Thyroid gland (tissue), 4 donors: ENCODE results near the gene TCF7L1. TPM values are rescaled to one million over a fixed set of nuclear protein-coding genes. Genes with fewer than 3 reads are reported as not detected.

Experiments used
- DNase-seq, 2 donors: peaks; one replicate each; pipeline ENCODE4 v3.0.0-alpha.2; 2019
- H3K27ac ChIP-seq, 3 donors: fragments of 200-600 bp; sonication (generic); 1 replicate in 2 of 3; 2 replicates in 1 of 3; pipeline ENCODE4 v1.5.1; 2016 to 2019; ENCODE audit warnings: mild to moderate bottlenecking in 1 of 3, moderate library complexity in 1 of 3
- H3K27me3 ChIP-seq: fragments of 200-600 bp; sonication (generic); one replicate; pipeline ENCODE4 v1.5.1; 2019
- H3K36me3 ChIP-seq, 2 donors: fragments of 200-600 bp; sonication (generic); one replicate each; pipeline ENCODE4 v1.5.1; 2016 to 2019
- H3K4me1 ChIP-seq, 2 donors: fragments of 200-600 bp; sonication (generic); one replicate each; pipeline ENCODE4 v1.5.1; 2017 to 2019
- H3K4me3 ChIP-seq, 3 donors: fragments of 200-600 bp; sonication (generic); replicated peaks in 1 of 3; 1 replicate in 2 of 3; 2 replicates in 1 of 3; pipeline ENCODE4 v1.5.1; 2016; ENCODE audit warnings: mild to moderate bottlenecking in 1 of 3
- H3K9me3 ChIP-seq: fragments of 200-600 bp; sonication (generic); one replicate; pipeline ENCODE4 v1.5.1; 2017
- CTCF ChIP-seq, 6 experiments: fragments of 200-600 bp in 3 of 6; fragments of 450-650 bp in 3 of 6; sonication (generic) in 3 of 6; IDR thresholded peaks; one replicate each; pipeline ENCODE4 v1.5.1; 2016 to 2019; ENCODE audit warnings: antibody characterized with exemption in 6 of 6, mild to moderate bottlenecking in 2 of 6, inconsistent platforms in 1 of 6, moderate library complexity in 1 of 6
- POLR2A ChIP-seq, 2 donors: fragments of 450-650 bp; IDR thresholded peaks; one replicate each; pipeline ENCODE4 v1.6.1; 2017; ENCODE audit warnings: antibody characterized with exemption in 2 of 2, mild to moderate bottlenecking in 2 of 2, moderate library complexity in 1 of 2
- WGBS, 2 donors: methylation state at CpG; one replicate each; pipeline ENCODE4 v1.1.5; 2017; 5-methylcytosine and 5-hydroxymethylcytosine counted together
- intact Hi-C: fragments of 100-400 bp; cut with DNase I; formaldehyde crosslinking; loops from one replicate; pipeline ENCODE4 v1.15.1; 2023
- total RNA-seq, 4 donors: library from RNA; depleted of rRNA; stranded (reverse); fragments of >200 nt; gene quantifications; one replicate each; pipeline ENCODE4 v1.2.3, GENCODE V29; 2016

Gene TCF7L1
- total RNA-seq, 4 donors from 2014 or later: 3.1 to 12.1 (median 8.7) TPM

GRCh38 chr2:85170938-85171475 is 37.8 kb downstream of the TCF7L1 start:
- no peak for DNase-seq
- no peak overlapping the region for H3K4me3 ChIP-seq
- H3K9me3 ChIP-seq: no peaks in the 10 kb centered on the region
- no peaks in the 10 kb centered on the region for H3K27me3 ChIP-seq
- no peaks in the 10 kb centered on the region for H3K36me3 ChIP-seq
- intact Hi-C loops: no loop called here
- H3K27ac ChIP-seq: no peak overlapping the region
- WGBS, 2 donors: 85 to 92% methylated on average over 6 of the region's 6 CpGs
- TF ChIP-seq CTCF (IDR thresholded peaks at IDR 0.05) (no peak), POLR2A (IDR thresholded peaks at IDR 0.05) (no peak)
- H3K4me1 ChIP-seq: peaks cover 12 to 29% of the 10 kb centered on the region in 2 donors

GRCh38 chr2:85171916-85172315 is 38.7 kb downstream of the TCF7L1 start:
- Histone ChIP-seq H3K27ac (no peak overlapping the region), H3K27me3 (no peaks in the 10 kb centered on the region), H3K4me3 (no peak overlapping the region), H3K36me3 (no peaks in the 10 kb centered on the region), H3K4me1 (peaks cover 13 to 29% of the 10 kb centered on the region in 2 donors), H3K9me3 (no peaks in the 10 kb centered on the region)
- no peak for DNase-seq
- intact Hi-C loops: no loop called here
- 89 to 90% methylated on average over 10 of the region's 10 CpGs for WGBS, 2 donors
- TF ChIP-seq POLR2A (IDR thresholded peaks at IDR 0.05) (no peak), CTCF (IDR thresholded peaks at IDR 0.05) (no peak)

GRCh38 chr2:85173909-85174308 is 40.7 kb downstream of the TCF7L1 start:
- no peak for DNase-seq
- H3K27ac ChIP-seq: no peak overlapping the region

GRCh38 chr2:85174943-85175342 is 41.8 kb downstream of the TCF7L1 start:
- no peak for TF ChIP-seq CTCF (IDR thresholded peaks at IDR 0.05)
- TF ChIP-seq POLR2A (IDR thresholded peaks at IDR 0.05): no peak
- H3K36me3 ChIP-seq: no peaks in the 10 kb centered on the region
- H3K9me3 ChIP-seq: no peaks in the 10 kb centered on the region
- no peaks in the 10 kb centered on the region for H3K27me3 ChIP-seq
- 87 to 89% methylated on average over 6 of the region's 6 CpGs for WGBS, 2 donors
- no peak overlapping the region for H3K4me3 ChIP-seq
- intact Hi-C loops: no loop called here
- DNase-seq: no peak
- H3K27ac ChIP-seq: peak overlapping the region; percentile 52 to 72 (median 60)
- peaks cover 36 to 56% of the 10 kb centered on the region in 2 donors for H3K4me1 ChIP-seq

More at GRCh38 chr2:85173909-85174308, 40.7 kb downstream of the TCF7L1 start:
- Histone ChIP-seq H3K36me3 (no peaks in the 10 kb centered on the region), H3K9me3 (no peaks in the 10 kb centered on the region), H3K27me3 (no peaks in the 10 kb centered on the region), H3K4me3 (no peak overlapping the region), H3K4me1 (peaks cover 26 to 46% of the 10 kb centered on the region in 2 donors)
- no peak for TF ChIP-seq POLR2A (IDR thresholded peaks at IDR 0.05)
- no peak for TF ChIP-seq CTCF (IDR thresholded peaks at IDR 0.05)
- intact Hi-C loops: no loop called here
- 93 to 97% methylated on average over 9 of the region's 9 CpGs for WGBS, 2 donors

- Histone ChIP-seq H3K4me3 (no peak overlapping the region), H3K36me3 (no peaks in the 10 kb centered on the region), H3K9me3 (no peaks in the 10 kb centered on the region), H3K27ac (peak overlapping the region; percentile 52 to 72 (median 60)), H3K27me3 (no peaks in the 10 kb centered on the region), H3K4me1 (peaks cover 43 to 63% of the 10 kb centered on the region in 2 donors)
- intact Hi-C loops: no loop called here
- DNase-seq: peak; percentile 50 to 61
- TF ChIP-seq POLR2A (IDR thresholded peaks at IDR 0.05) (no peak), CTCF (IDR thresholded peaks at IDR 0.05) (no peak)
- WGBS, 2 donors: 36 to 37% methylated on average over 13 of the region's 13 CpGs
Observed at GRCh38 chr2:85175369-85176299, 42.4 kb downstream of the TCF7L1 start.
